Kidney (tissue), 14 donors: ENCODE results near the gene SUCNR1. TPM values are rescaled to one million over a fixed set of nuclear protein-coding genes. Genes with fewer than 3 reads are reported as not detected.

Experiments
- DNase-seq, 5 donors: peaks; one replicate each; pipeline ENCODE4 v3.0.0-alpha.2; 2013 to 2020
- FAIRE-seq: peaks from 2 replicates; lab custom pipeline; 2012; peaks lifted over from hg19 to GRCh38; lab: Jason Lieb, UNC
- H3K27ac ChIP-seq, 2 donors: one replicate each; pipeline ENCODE4 v1.7.0; 2013; ENCODE audit warnings: low read depth in 2 of 2, low read length in 2 of 2, inconsistent platforms in 1 of 2
- H3K27me3 ChIP-seq: one replicate; pipeline ENCODE4 v1.7.1; 2013; ENCODE audit warnings: low read length, inconsistent platforms; ENCODE audit not compliant: control insufficient read depth, insufficient read depth
- H3K36me3 ChIP-seq, 3 donors: one replicate each; pipeline versions ENCODE4 v1.7.0 to v1.7.1; 2013; ENCODE audit warnings: low read length in 3 of 3, control low read depth in 1 of 3, inconsistent platforms in 1 of 3; ENCODE audit not compliant: insufficient read depth in 3 of 3, control insufficient read depth in 2 of 3
- H3K4me1 ChIP-seq, 3 donors: one replicate each; pipeline versions ENCODE4 v1.7.0 to v1.7.1; 2013; ENCODE audit warnings: low read length in 3 of 3, inconsistent platforms in 1 of 3, low read depth in 1 of 3; ENCODE audit not compliant: control insufficient read depth in 2 of 3, insufficient read depth in 2 of 3
- H3K4me3 ChIP-seq, 3 donors: one replicate each; pipeline versions ENCODE4 v1.7.0 to v1.8.1; 2013; ENCODE audit warnings: low read length in 3 of 3, control low read depth in 1 of 3, inconsistent platforms in 1 of 3
- H3K9ac ChIP-seq, 3 donors: one replicate each; pipeline versions ENCODE4 v1.7.0 to v1.7.1; 2013; ENCODE audit warnings: low read length in 3 of 3, control low read depth in 1 of 3, inconsistent platforms in 1 of 3
- H3K9me3 ChIP-seq, 3 donors: one replicate each; pipeline versions ENCODE4 v1.7.0 to v1.7.1; 2013; ENCODE audit warnings: low read length in 3 of 3, control low read depth in 1 of 3, inconsistent platforms in 1 of 3; ENCODE audit not compliant: control insufficient read depth in 2 of 3, insufficient read depth in 1 of 3
- intact Hi-C: fragments of 100-400 bp; cut with DNase I; formaldehyde crosslinking; loops from one replicate; pipeline ENCODE4 v1.11.1; 2022
- polyA plus RNA-seq: library from polyadenylated mRNA; stranded (reverse); fragments of 350-450 nt; fragmentation: Illumina TruSeq; extraction: RNeasy Lipid Tissue Mini Kit (QIAGEN cat#74804); gene quantifications from one replicate; pipeline ENCODE4 v1.2.3, GENCODE V29; 2014; ENCODE audit warnings: low read depth, low replicate concordance; ENCODE audit not compliant: insufficient read depth
- total RNA-seq: library from RNA; stranded (reverse); fragmentation: NEBNext Ultra II Directional; extraction: Animal tissue kit (Norgen Biotek cat#: 25700); gene quantifications from one replicate; pipeline ENCODE4 v1.2.1, GENCODE V29; 2021
- TF ChIP-seq, protein P1 (sequence below): IDR thresholded peaks from 3 replicates; pipeline ENCODE4 v1.5.1; 2012; ENCODE audit warnings: mild to moderate bottlenecking, moderate library complexity, borderline replicate concordance; ENCODE audit not compliant: insufficient read depth; ENCODE audit errors: extremely low read depth
- donor health status: control.
- donor health status: control.
- donor health status: control.
- donor health status: control.
- donor health status: control.
- donor health status: DM: yes; HTN: yes; CAD: no.
- donor health status: Normal renal cell carcinoma (clear cell type).

SUCNR1 gene
- total and polyA plus RNA-seq, 2 donors from 2014 or later: 7.3 to 16.3 TPM

DNA sequence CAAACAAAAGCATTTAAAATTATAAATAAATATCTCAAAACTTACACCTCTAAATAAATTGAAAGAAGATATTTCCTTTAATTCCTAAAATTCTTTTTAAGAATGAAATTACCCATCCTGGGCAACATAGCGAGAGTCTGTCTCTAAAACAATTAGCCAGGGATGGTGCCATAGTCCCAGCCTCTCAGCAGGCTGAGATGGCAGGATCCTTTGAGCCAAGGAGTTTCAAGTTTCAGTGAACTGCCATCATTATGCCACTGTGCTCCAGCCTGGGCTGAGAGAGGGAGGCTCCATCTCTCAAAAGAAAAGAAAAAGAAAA, 34.2 kb upstream of the SUCNR1 start:
- Histone ChIP-seq H3K9me3 (no peaks in the 10 kb centered on the region), H3K4me1 (peaks cover 0 to 6% (median 0%) of the 10 kb centered on the region in 3 donors), H3K27me3 (no peaks in the 10 kb centered on the region), H3K9ac (no peak overlapping the region), H3K27ac (no peak overlapping the region), H3K36me3 (no peaks in the 10 kb centered on the region), H3K4me3 (no peak overlapping the region)
- DNase-seq (no peak), FAIRE-seq (no peak)
- intact Hi-C loops: loop anchor here (10.0 kb wide), 1 partner anchor 394 kb away; no protein-coding TSS in a partner anchor
- TF ChIP-seq, protein P1, sequence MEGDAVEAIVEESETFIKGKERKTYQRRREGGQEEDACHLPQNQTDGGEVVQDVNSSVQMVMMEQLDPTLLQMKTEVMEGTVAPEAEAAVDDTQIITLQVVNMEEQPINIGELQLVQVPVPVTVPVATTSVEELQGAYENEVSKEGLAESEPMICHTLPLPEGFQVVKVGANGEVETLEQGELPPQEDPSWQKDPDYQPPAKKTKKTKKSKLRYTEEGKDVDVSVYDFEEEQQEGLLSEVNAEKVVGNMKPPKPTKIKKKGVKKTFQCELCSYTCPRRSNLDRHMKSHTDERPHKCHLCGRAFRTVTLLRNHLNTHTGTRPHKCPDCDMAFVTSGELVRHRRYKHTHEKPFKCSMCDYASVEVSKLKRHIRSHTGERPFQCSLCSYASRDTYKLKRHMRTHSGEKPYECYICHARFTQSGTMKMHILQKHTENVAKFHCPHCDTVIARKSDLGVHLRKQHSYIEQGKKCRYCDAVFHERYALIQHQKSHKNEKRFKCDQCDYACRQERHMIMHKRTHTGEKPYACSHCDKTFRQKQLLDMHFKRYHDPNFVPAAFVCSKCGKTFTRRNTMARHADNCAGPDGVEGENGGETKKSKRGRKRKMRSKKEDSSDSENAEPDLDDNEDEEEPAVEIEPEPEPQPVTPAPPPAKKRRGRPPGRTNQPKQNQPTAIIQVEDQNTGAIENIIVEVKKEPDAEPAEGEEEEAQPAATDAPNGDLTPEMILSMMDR: no peak

DNA sequence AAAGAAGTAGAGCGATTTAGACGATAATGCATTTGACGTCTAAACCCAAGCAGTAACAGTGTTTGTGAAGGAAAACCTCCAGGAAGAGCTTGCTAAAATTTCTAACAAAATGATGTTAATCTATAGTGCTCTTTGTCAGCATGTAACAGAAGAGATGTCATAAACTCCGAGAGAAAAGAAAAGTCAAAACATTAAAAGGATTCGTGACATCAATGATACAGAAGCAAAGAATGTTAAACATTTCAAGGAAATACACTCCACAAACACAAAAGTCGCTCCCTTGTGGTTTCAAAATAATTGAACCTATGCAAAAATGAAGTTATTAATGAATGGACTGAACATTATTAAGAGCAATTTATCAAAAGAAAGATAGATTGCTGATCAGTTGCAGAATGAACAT, 31.6 kb upstream of the SUCNR1 start:
- H3K4me3 ChIP-seq: no peak overlapping the region
- no peak overlapping the region for H3K9ac ChIP-seq
- intact Hi-C loops: no loop called here
- no peaks in the 10 kb centered on the region for H3K36me3 ChIP-seq
- peaks cover 0 to 11% (median 0%) of the 10 kb centered on the region in 3 donors for H3K4me1 ChIP-seq
- H3K27me3 ChIP-seq: no peaks in the 10 kb centered on the region
- no peaks in the 10 kb centered on the region for H3K9me3 ChIP-seq
- no peak for FAIRE-seq
- TF ChIP-seq, protein P1: no peak
- no peak for DNase-seq
- H3K27ac ChIP-seq: no peak overlapping the region

DNA sequence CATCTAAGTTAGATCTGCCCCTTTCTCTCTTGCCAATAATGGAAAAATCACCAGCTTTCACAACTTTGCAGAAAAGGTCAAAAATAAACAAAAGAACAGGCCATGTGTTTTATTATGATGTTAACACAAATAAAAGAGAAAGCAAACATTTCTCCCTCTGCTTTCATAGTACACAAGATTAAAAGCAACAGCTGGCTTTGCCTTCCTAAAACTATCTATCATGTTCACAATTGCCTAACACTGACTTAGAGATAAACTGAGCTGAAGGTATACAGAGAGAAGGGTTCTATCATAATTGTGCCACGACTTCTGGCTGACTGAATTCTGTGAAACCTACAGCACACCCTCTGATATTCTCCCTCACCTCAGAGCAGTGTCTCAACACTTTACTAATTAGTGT, 30.2 kb upstream of the SUCNR1 start:
- H3K9me3 ChIP-seq: no peaks in the 10 kb centered on the region
- intact Hi-C loops: no loop called here
- H3K9ac ChIP-seq: no peak overlapping the region
- no peaks in the 10 kb centered on the region for H3K27me3 ChIP-seq
- H3K4me1 ChIP-seq: peaks cover 0 to 11% (median 0%) of the 10 kb centered on the region in 3 donors
- FAIRE-seq (no peak), DNase-seq (no peak)
- H3K4me3 ChIP-seq: no peak overlapping the region
- H3K36me3 ChIP-seq: no peaks in the 10 kb centered on the region
- TF ChIP-seq, protein P1: no peak
- no peak overlapping the region for H3K27ac ChIP-seq
